Psoas muscle (tissue), 8 donors: Measurements from ENCODE around the gene RET. TPM values are rescaled to one million over a fixed set of nuclear protein-coding genes. Genes with fewer than 3 reads are reported as not detected.

Source experiments
- ATAC-seq, 4 donors: fragments of 200-7000 bp; cut with Tn5 transposase; one replicate each; pipeline ENCODE4 v1.9.1; 2020; ENCODE audit warnings: moderate library complexity in 3 of 4, mild to moderate bottlenecking in 2 of 4
- DNase-seq, 2 donors: peaks; one replicate each; pipeline ENCODE4 v3.0.0-alpha.2; 2020
- H3K27ac ChIP-seq: fragments of 200-600 bp; one replicate; pipeline ENCODE4 v1.8.0; 2022
- H3K27me3 ChIP-seq, 3 donors: fragments of 200-600 bp in 1 of 3; one replicate each; pipeline versions ENCODE4 v1.6.1 to v1.8.0; 2013 to 2022; ENCODE audit warnings: low read length in 2 of 3, mild to moderate bottlenecking in 2 of 3, moderate library complexity in 1 of 3; ENCODE audit not compliant: insufficient read depth in 3 of 3
- H3K36me3 ChIP-seq, 2 donors: fragments of 200-600 bp in 1 of 2; one replicate each; pipeline versions ENCODE4 v1.6.1 to v1.8.0; 2013 to 2022; ENCODE audit warnings: low read depth in 1 of 2, mild to moderate bottlenecking in 1 of 2, moderate library complexity in 1 of 2; ENCODE audit not compliant: insufficient read depth in 1 of 2
- H3K4me1 ChIP-seq: fragments of 200-600 bp; one replicate; pipeline ENCODE4 v1.8.0; 2022
- H3K4me3 ChIP-seq: fragments of 200-600 bp; one replicate; pipeline ENCODE4 v1.8.0; 2022; ENCODE audit warnings: mild to moderate bottlenecking
- H3K9me3 ChIP-seq: fragments of 200-600 bp; one replicate; pipeline ENCODE4 v1.8.0; 2022
- CTCF ChIP-seq: fragments of 200-600 bp; IDR thresholded peaks from one replicate; pipeline ENCODE4 v1.8.0; 2022; ENCODE audit warnings: antibody characterized with exemption
- WGBS, 3 donors: extraction: QIAGEN DNeasy Blood & Tissue Kit; methylation state at CpG; one replicate each; pipeline versions ENCODE4 v1.1.6 to v1.1.7; 2013; 5-methylcytosine and 5-hydroxymethylcytosine counted together
- intact Hi-C, 2 donors: fragments of 100-400 bp; cut with DNase I; formaldehyde crosslinking; loops; one replicate each; pipeline versions ENCODE4 v1.11.0 to v1.14.2; 2022
- polyA plus RNA-seq, 3 donors: library from polyadenylated mRNA; stranded (reverse); fragments of 200-250 nt; gene quantifications; one replicate each; pipeline ENCODE4 v1.2.3, GENCODE V29; 2013
- total RNA-seq, 4 donors: library from RNA; stranded (reverse); fragmentation: NEBNext Ultra II Directional in 2 of 4; extraction: Animal tissue kit (Norgen Biotek cat#: 25700) in 2 of 4; gene quantifications; one replicate each; pipeline versions ENCODE4 v1.2.1 to v1.2.4, GENCODE V29; 2021 to 2023
- donor health status: healthy with polysubstance abuse.
- donor health status: DM: no; HTN: no; CAD: no; lungs with moderate emphysema.
- donor health status: Bipolar disorder and iron deficiency.
- donor health status: healthy.
- donor health status: DM: yes; HTN: yes; CAD: no.
- donor health status: DM: no; HTN: no; CAD: no.
- donor health status: DM: no; HTN: no; CAD: no.
- donor health status: DM: yes; HTN: yes; CAD: no.

The RET gene
- total and polyA plus RNA-seq, 7 donors = 0.35 to 2.6 (median 0.60) TPM

- Histone ChIP-seq H3K4me3 (no peak overlapping the region), H3K9me3 (no peaks in the 10 kb centered on the region), H3K4me1 (peaks cover 4% of the 10 kb centered on the region), H3K27me3 (no peaks in the 10 kb centered on the region), H3K27ac (no peak overlapping the region), H3K36me3 (no peaks in the 10 kb centered on the region)
- intact Hi-C loops = no loop called here
- DNase-seq = peak in 1 of 2 donors; percentile 27
- no peak for TF ChIP-seq CTCF
- 66 to 75% (median 71%) methylated on average over 18 of the region's 18 CpGs for WGBS, 3 donors
- ATAC-seq = no peak
Measured at GRCh38 chr10:43130770-43131171, 53.9 kb downstream of the RET start.

GRCh38 chr10:43131256-43131655 is 54.4 kb downstream of the RET start:
- Histone ChIP-seq H3K9me3 (no peaks in the 10 kb centered on the region), H3K4me3 (no peak overlapping the region), H3K4me1 (peaks cover 4% of the 10 kb centered on the region), H3K27ac (no peak overlapping the region), H3K27me3 (no peaks in the 10 kb centered on the region), H3K36me3 (no peaks in the 10 kb centered on the region)
- no peak for DNase-seq
- no peak for ATAC-seq
- 77 to 82% (median 79%) methylated on average over 11 of the region's 11 CpGs for WGBS, 3 donors
- intact Hi-C loops = no loop called here
- TF ChIP-seq CTCF = no peak

GRCh38 chr10:43131906-43132305 is 55.0 kb downstream of the RET start:
- Histone ChIP-seq H3K9me3 (no peaks in the 10 kb centered on the region), H3K27me3 (no peaks in the 10 kb centered on the region), H3K27ac (no peak overlapping the region), H3K4me1 (peaks cover 4% of the 10 kb centered on the region), H3K4me3 (no peak overlapping the region), H3K36me3 (no peaks in the 10 kb centered on the region)
- no peak for ATAC-seq
- WGBS, 3 donors = 80 to 91% (median 81%) methylated on average over 6 of the region's 6 CpGs
- TF ChIP-seq CTCF = no peak
- intact Hi-C loops = no loop called here
- DNase-seq = no peak

- H3K27ac ChIP-seq = no peak overlapping the region
- 69 to 84% (median 71%) methylated on average over 3 of the region's 3 CpGs for WGBS, 3 donors
- H3K4me1 ChIP-seq = peaks cover 9% of the 10 kb centered on the region
- no peaks in the 10 kb centered on the region for H3K9me3 ChIP-seq
- ATAC-seq = no peak
- no peak overlapping the region for H3K4me3 ChIP-seq
- TF ChIP-seq CTCF = no peak
- DNase-seq = no peak
- no peaks in the 10 kb centered on the region for H3K36me3 ChIP-seq
- no peaks in the 10 kb centered on the region for H3K27me3 ChIP-seq
- intact Hi-C loops = no loop called here
Measured at GRCh38 chr10:43132867-43133787, 56.3 kb downstream of the RET start.
